ENCODE results near the gene EEF1G. TPM values are rescaled to one million over a fixed set of nuclear protein-coding genes. Genes with fewer than 3 reads are reported as not detected.

EEF1G gene
- total and polyA plus RNA-seq, 2 of the 13 experiments (the other 11 are each of a cell fraction or from before 2014, with no cell fraction given), result 1,787 to 2,144 TPM

- TF ChIP-seq ZNF574 (CRISPR knock-in tag; IDR thresholded peaks at IDR 0.05), result peak; percentile 53; the same call in 1 of the 2 replicates
- TF ChIP-seq RARA (CRISPR knock-in tag; IDR thresholded peaks at IDR 0.05), result no peak
- no peak for TF ChIP-seq FIP1L1 (IDR thresholded peaks at IDR 0.05; ENCODE audit: borderline replicate concordance, insufficient read depth, low read depth, low read length)
- TF ChIP-seq ZNF282 (IDR thresholded peaks at IDR 0.05; ENCODE audit: partially characterized antibody), result no peak
- TF ChIP-seq BCL6 (CRISPR knock-in tag; IDR thresholded peaks at IDR 0.05), result no peak
- no peak for TF ChIP-seq ZNF792 (CRISPR knock-in tag; IDR thresholded peaks at IDR 0.05)
- TF ChIP-seq TGIF2 (CRISPR knock-in tag; IDR thresholded peaks at IDR 0.05), result no peak
- TF ChIP-seq ZEB1 (IDR thresholded peaks at IDR 0.05; ENCODE audit: insufficient replicate concordance, low read depth), result no peak
- TF ChIP-seq NFYB (CRISPR knock-in tag; IDR thresholded peaks at IDR 0.05), result no peak
- no peak for TF ChIP-seq PRDM15 (CRISPR knock-in tag; IDR thresholded peaks at IDR 0.05)
- TF ChIP-seq ZIK1 (CRISPR knock-in tag; IDR thresholded peaks at IDR 0.05; ENCODE audit: borderline replicate concordance, low read depth), result no peak
- peak; percentile 60; the same call in 1 of the 2 replicates for TF ChIP-seq ZNF275 (CRISPR knock-in tag; IDR thresholded peaks at IDR 0.05; ENCODE audit: borderline replicate concordance)
- peak; percentile 39 for TF ChIP-seq ARID4A (CRISPR knock-in tag; IDR thresholded peaks at IDR 0.05; ENCODE audit: borderline replicate concordance)
- no peak for TF ChIP-seq FOXK1 (CRISPR knock-in tag; IDR thresholded peaks at IDR 0.05; ENCODE audit: borderline replicate concordance, low read depth)
These were observed 27.3 kb downstream of the EEF1G start, which contains the start of gene AHNAK (continued) for GRCh38 chr11:62546244-62546928.

All from HepG2 (cell line).